Stimulated activated CD8-positive, alpha-beta memory T cell treated with anti-CD3 and anti-CD28 coated beads, Interleukin-7, amount 100 ng/mL, for 48 hours (primary cell): Measurements from ENCODE around the gene TP53TG5.
"Not testable (repeated sequence)": the region's sequence is repeated elsewhere in the genome, so short reads cannot be mapped to it uniquely, and the experiment has no call there.

Experiments used
- DNase-seq, 2 donors: peaks; one replicate each; pipeline ENCODE4 v3.0.0-alpha.2; 2020; ENCODE audit warnings: low read depth in 1 of 2; ENCODE audit errors: extremely low read depth in 1 of 2

The TP53TG5 gene

GRCh38 chr20:45368221-45368980, 9.7 kb downstream of the TP53TG5 start:
- no peak for DNase-seq

- DNase-seq, result no peak
These were observed 11.0 kb downstream of the TP53TG5 start for GRCh38 chr20:45367126-45367525.

DNA sequence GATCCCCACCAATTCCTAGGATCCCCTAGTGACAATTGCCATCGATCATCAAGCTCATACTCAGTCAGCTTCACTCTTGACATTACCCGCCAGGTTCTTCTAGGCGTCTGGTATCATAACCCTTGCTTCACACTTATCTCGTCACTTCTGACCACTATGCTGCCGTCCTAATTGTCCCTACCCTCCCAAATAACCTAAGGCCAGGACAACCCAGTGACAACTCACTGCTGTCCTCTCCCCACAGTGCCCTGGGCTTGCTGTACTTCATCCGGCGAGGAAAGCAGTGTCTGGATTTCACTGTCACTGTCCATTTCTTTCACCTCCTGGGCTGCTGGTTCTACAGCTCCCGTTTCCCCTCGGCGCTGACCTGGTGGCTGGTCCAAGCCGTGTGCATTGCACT, 11.5 kb downstream of the TP53TG5 start:
- no peak for DNase-seq

GRCh38 chr20:45366192-45366591, 11.9 kb downstream of the TP53TG5 start:
- DNase-seq, result no peak

- no peak for DNase-seq
These were observed 12.6 kb downstream of the TP53TG5 start for GRCh38 chr20:45365444-45365970.

GRCh38 chr20:45363611-45364492, 14.3 kb downstream of the TP53TG5 start:
- DNase-seq, result no peak

- DNase-seq, result peak; percentile 96 to 99
These were observed 15.1 kb downstream of the TP53TG5 start, which contains the start of gene SYS1 for GRCh38 chr20:45362804-45363610. Gene SYS1, plus strand, starts transcription at chr20:45363156. Its CDS starts 376 bp downstream, at chr20:45363532.

- DNase-seq, result no peak
These were observed 16.3 kb downstream of the TP53TG5 start for GRCh38 chr20:45361793-45362192.

GRCh38 chr20:45359406-45360148, 18.5 kb downstream of the TP53TG5 start:
- DNase-seq, result no peak

GRCh38 chr20:45359069-45359405, 19.1 kb downstream of the TP53TG5 start:
- no peak for DNase-seq

DNA sequence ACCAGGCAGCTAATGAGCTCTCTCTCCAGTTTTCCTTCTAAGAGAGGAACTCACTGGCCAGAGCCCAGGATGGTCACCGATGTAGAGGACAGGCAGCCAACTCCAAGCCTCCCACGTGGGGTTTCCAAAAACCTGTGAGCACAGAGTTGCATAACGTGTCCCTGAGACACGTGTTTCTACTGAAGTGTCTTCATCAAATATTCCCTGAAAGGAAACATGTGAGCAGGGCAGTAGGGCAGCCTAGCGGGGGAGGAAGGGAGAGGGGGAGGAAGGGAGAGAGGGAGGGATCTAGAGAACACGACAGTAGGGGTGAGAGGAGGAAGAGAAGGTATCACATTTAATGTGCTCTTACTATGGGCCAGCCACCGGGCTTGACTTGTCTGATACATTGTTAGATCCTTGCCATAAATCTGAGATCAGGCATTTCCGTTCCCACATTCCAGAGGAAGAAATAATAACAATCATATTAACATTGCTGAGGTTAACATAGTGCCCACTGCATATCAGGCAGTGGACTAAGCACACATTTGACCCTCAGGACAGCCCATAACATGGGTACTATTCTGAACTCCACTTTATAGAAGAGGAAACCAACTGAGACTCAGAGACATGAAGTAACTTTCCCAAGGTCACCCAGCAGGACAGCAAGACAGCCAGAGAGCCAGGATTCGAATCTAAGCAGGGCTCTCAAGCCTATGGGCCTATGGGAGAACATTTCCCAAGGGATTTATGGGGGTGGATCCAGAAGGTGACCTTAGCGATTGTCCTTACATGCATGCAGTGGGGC, 19.6 kb downstream of the TP53TG5 start:
- DNase-seq, result no peak

DNA sequence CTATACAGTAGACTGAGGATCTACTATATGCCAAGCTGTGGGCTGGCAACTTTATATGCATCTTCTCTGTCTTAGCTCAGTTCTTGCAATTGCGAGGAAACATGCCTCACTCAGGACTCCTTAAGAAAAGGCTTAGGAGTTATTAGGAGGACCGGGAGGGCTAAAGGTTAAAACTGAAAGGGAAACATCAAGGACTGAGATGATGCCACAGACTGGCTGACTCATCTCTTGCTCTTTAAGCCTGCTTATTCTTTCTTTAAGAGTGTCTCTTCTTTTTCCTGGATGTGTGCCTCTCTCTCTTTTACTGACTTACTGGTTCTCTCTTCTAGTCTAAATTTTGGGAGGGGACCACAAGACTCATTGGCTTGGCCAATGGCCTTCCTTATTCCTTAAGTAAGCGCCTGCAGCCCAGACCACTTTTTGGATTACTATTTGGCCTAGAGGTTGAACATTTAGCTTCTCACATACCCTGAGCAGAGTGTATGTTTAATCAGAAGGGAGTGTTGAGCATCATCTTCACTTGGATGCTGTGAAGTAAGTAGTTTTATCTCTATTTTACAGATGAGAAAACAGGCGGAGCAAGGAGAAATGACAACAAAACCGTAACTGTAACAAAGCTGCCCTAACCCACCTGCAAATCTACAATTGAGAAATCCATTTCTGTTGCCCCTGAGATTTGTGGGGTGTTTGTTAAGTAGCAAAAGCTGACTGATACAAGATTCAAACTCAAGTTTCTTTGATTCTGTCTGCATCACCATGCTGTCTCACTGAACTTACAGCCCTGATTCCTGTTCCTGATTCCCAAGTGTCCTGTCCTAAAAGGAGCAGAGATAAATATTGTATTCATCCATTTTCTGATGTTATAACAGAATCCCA, 22.7 kb downstream of the TP53TG5 start:
- DNase-seq, result no peak

DNA sequence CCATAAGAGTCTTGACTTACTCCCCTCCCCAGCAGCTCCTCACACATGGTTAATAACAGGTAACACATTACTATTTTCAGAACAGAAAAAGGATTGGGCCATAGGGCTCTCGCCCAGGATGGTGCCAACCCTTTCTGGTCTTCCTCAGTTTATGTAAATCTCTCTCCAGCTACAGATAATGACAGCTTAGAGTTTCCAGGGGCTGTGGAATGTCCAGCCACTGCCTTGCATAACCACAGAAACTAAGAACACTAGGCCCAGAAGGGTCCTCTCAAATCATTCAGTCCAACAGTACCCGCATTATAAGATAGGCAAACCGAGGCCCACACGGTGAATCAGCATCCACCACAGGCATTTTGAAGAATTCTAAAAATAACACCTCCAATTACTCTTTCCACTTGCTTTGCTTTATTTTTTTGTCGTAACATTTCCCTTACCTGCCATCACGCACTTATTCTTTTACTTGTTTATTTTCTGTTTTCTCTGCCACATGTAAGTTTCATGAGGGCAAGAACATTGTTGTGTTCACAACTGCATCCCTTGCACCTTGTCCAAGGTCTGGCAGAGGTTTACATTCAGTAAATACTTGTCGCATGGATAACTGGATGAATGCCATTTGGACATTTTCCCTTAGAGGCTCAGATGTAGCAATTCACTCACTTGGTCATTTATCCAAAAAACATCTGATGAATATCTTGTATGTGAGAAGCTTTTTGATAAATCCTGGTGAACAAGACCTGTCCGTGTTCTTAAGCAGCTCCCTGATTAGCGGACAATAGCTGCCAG, 23.5 kb downstream of the TP53TG5 start:
- no peak for DNase-seq

- DNase-seq, result no peak
These were observed 24.4 kb downstream of the TP53TG5 start for GRCh38 chr20:45353746-45354145.

DNA sequence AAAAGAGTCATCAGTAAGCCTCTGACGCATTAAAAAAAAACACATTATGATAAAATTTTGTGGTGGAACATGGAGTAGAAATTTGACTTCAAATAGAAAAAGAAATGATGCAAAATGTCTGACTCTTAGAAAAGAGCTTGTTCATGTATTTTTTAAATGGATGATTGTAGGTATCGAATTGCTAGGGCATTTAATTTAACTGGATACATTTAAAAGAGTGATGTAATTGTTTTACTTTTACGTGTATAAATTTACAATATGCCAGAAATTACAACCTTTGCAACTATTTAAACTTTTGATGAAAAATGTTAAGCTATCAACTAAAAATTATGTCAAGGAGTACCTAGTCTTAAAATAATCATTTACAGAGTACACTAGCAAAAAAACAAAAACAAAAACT, 25.4 kb downstream of the TP53TG5 start:
- DNase-seq, result no peak

DNA sequence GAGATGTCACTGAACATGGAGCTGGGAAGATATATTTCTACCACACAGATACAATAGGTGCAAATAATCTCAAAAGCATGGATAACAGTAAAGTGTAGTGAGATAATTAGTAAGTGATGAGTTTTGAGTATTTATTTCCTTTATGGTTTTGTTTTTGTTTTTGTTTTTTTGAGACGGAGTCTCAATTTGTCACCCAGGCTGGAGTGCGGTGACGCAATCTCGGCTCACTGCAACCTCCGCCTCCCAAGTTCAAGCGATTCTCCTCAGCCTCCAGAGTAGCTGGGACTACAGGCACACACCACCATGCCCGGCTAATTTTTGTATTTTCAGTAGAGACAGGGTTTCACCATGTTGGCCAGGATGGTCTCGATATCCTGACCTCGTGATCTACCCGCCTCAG, 27.3 kb downstream of the TP53TG5 start:
- DNase-seq, result not testable (repeated sequence)

GRCh38 chr20:45350217-45350616, 27.9 kb downstream of the TP53TG5 start:
- no peak for DNase-seq
